SU-DHL-6 (cell line): ENCODE data around the gene ARRB1.
"Not testable (repeated sequence)": the region's sequence is repeated elsewhere in the genome, so short reads cannot be mapped to it uniquely, and the experiment has no call there.

Experiments used
- H2AFZ ChIP-seq: fragments of 200-600 bp; sonication (generic); 2 replicates; pipeline ENCODE4 v1.6.1; 2014; ENCODE audit warnings: low read depth, mild to moderate bottlenecking, moderate library complexity, mixed read lengths, antibody characterized with exemption, low read length; ENCODE audit not compliant: severe bottlenecking
- H3F3A ChIP-seq: fragments of 200-600 bp; shearing (Covaris generic); 2 replicates; pipeline ENCODE4 v1.6.0; 2016; ENCODE audit warnings: antibody characterized with exemption, mild to moderate bottlenecking; ENCODE audit not compliant: insufficient read depth
- H3K27ac ChIP-seq: fragments of 200-600 bp; sonication (generic); 2 replicates; pipeline ENCODE4 v1.5.1; 2016; ENCODE audit warnings: low read depth, mild to moderate bottlenecking, low read length, moderate library complexity, mixed read lengths
- H3K27me3 ChIP-seq: fragments of 200-600 bp; sonication (generic), shearing (Covaris generic); 2 replicates; pipeline ENCODE4 v1.6.0; 2014; ENCODE audit warnings: mild to moderate bottlenecking, low read length
- H3K36me3 ChIP-seq: fragments of 200-600 bp; sonication (generic); 2 replicates; pipeline ENCODE4 v1.6.1; 2014; ENCODE audit warnings: mild to moderate bottlenecking, low read length, mixed read lengths
- H3K4me2 ChIP-seq: fragments of 300-600, 200-600 bp; shearing (Covaris generic), sonication (generic); 2 replicates; pipeline ENCODE4 v1.6.0; 2014; ENCODE audit warnings: low read length, low read depth, mild to moderate bottlenecking; ENCODE audit not compliant: poor library complexity, severe bottlenecking
- H3K4me3 ChIP-seq: fragments of 200-600 bp; sonication (generic); 2 replicates; pipeline ENCODE4 v1.5.1; 2014; ENCODE audit warnings: antibody characterized with exemption, low read length, mild to moderate bottlenecking, mixed read lengths; ENCODE audit not compliant: insufficient read depth, poor library complexity, severe bottlenecking
- H3K79me2 ChIP-seq: fragments of 200-600 bp; sonication (generic); 2 replicates; pipeline ENCODE4 v1.6.1; 2014; ENCODE audit warnings: mild to moderate bottlenecking, low read length, moderate library complexity; ENCODE audit not compliant: insufficient read depth
- H3K9ac ChIP-seq: fragments of 200-600 bp; sonication (generic); 2 replicates; pipeline ENCODE4 v1.7.0; 2014; ENCODE audit warnings: mild to moderate bottlenecking, low read length
- H3K9me2 ChIP-seq: fragments of 200-600 bp; sonication (generic); replicated peaks from 2 replicates; pipeline ENCODE4 v1.6.1; 2014; ENCODE audit warnings: low read length; ENCODE audit not compliant: insufficient read depth
- H3K9me3 ChIP-seq: fragments of 200-600 bp; sonication (generic); 2 replicates; pipeline ENCODE4 v1.6.1; 2014; ENCODE audit warnings: low read length, mixed read lengths; ENCODE audit not compliant: insufficient read depth
- H4K20me1 ChIP-seq: fragments of 200-600 bp; sonication (generic); 2 replicates; pipeline ENCODE4 v1.6.1; 2014; ENCODE audit warnings: low read depth, mild to moderate bottlenecking, antibody characterized with exemption, low read length, moderate library complexity, mixed read lengths
- CTCF ChIP-seq: fragments of 200-600 bp; sonication (generic); IDR thresholded peaks from one replicate; pipeline ENCODE4 v1.5.1; 2017; ENCODE audit warnings: antibody characterized with exemption, mild to moderate bottlenecking, low read length, moderate library complexity; ENCODE audit not compliant: insufficient read depth, poor library complexity, severe bottlenecking
- EZH2phosphoT487 ChIP-seq: fragments of 200-600 bp; sonication (generic), shearing (Covaris generic); conservative IDR thresholded peaks from 2 replicates; pipeline ENCODE4 v1.6.1; 2018; ENCODE audit warnings: mild to moderate bottlenecking, antibody characterized with exemption, low read length, moderate library complexity, mixed read lengths

ARRB1 gene

GRCh38 chr11:75276186-75276585, 75.3 kb downstream of the ARRB1 start:
- Histone ChIP-seq H3K27ac (no peak overlapping the region), H3K4me3 (no peak overlapping the region), H3K36me3 (no peaks in the 10 kb centered on the region), H4K20me1 (no peaks in the 10 kb centered on the region), H3K4me2 (no peak overlapping the region), H2AFZ (no peak overlapping the region), H3K9ac (no peak overlapping the region), H3K79me2 (no peaks in the 10 kb centered on the region), H3F3A (no peaks in the 10 kb centered on the region), H3K9me3 (no peaks in the 10 kb centered on the region), H3K27me3 (no peaks in the 10 kb centered on the region), H3K9me2 (no peaks in the 10 kb centered on the region)
- TF ChIP-seq EZH2phosphoT487 = no peak
- TF ChIP-seq CTCF = no peak

- no peaks in the 10 kb centered on the region for H3K36me3 ChIP-seq
- H3K4me2 ChIP-seq = no peak overlapping the region
- no peaks in the 10 kb centered on the region for H3K79me2 ChIP-seq
- H4K20me1 ChIP-seq = no peaks in the 10 kb centered on the region
- H2AFZ ChIP-seq = no peak overlapping the region
- H3K9me3 ChIP-seq = no peaks in the 10 kb centered on the region
- H3K4me3 ChIP-seq = no peak overlapping the region
- no peaks in the 10 kb centered on the region for H3K9me2 ChIP-seq
- H3K9ac ChIP-seq = no peak overlapping the region
- H3F3A ChIP-seq = no peaks in the 10 kb centered on the region
- no peak for TF ChIP-seq EZH2phosphoT487
- TF ChIP-seq CTCF = no peak
- no peaks in the 10 kb centered on the region for H3K27me3 ChIP-seq
- H3K27ac ChIP-seq = no peak overlapping the region
These were observed 75.9 kb downstream of the ARRB1 start for GRCh38 chr11:75275581-75275980.

GRCh38 chr11:75274716-75275115, 76.7 kb downstream of the ARRB1 start:
- not testable (repeated sequence) for H3K27me3 ChIP-seq, H3K9ac ChIP-seq, H3K9me2 ChIP-seq, H2AFZ ChIP-seq, H3K4me2 ChIP-seq, H3K36me3 ChIP-seq, H4K20me1 ChIP-seq, H3K27ac ChIP-seq, H3K9me3 ChIP-seq, H3K79me2 ChIP-seq, H3F3A ChIP-seq, H3K4me3 ChIP-seq

- no peak overlapping the region for H3K9ac ChIP-seq
- H4K20me1 ChIP-seq = no peaks in the 10 kb centered on the region
- no peaks in the 10 kb centered on the region for H3K36me3 ChIP-seq
- H3K4me2 ChIP-seq = no peak overlapping the region
- no peaks in the 10 kb centered on the region for H3K27me3 ChIP-seq
- no peaks in the 10 kb centered on the region for H3K9me3 ChIP-seq
- H3K4me3 ChIP-seq = no peak overlapping the region
- H3K27ac ChIP-seq = no peak overlapping the region
- H3K9me2 ChIP-seq = no peaks in the 10 kb centered on the region
- no peaks in the 10 kb centered on the region for H3F3A ChIP-seq
- no peak for TF ChIP-seq EZH2phosphoT487
- H2AFZ ChIP-seq = no peak overlapping the region
- no peaks in the 10 kb centered on the region for H3K79me2 ChIP-seq
These were observed 77.8 kb downstream of the ARRB1 start for GRCh38 chr11:75273411-75274391.
